HG03139 (cell line): ENCODE measurements around the gene APBB2.
"Not testable (repeated sequence)": the region's sequence is repeated elsewhere in the genome, so short reads cannot be mapped to it uniquely, and the experiment has no call there.

Source experiments
- ATAC-seq: cut with Tn5 transposase; IDR thresholded peaks from one replicate; pipeline ENCODE4 v1.9.1; 2021; ENCODE audit not compliant: unreplicated experiment

APBB2 gene

DNA sequence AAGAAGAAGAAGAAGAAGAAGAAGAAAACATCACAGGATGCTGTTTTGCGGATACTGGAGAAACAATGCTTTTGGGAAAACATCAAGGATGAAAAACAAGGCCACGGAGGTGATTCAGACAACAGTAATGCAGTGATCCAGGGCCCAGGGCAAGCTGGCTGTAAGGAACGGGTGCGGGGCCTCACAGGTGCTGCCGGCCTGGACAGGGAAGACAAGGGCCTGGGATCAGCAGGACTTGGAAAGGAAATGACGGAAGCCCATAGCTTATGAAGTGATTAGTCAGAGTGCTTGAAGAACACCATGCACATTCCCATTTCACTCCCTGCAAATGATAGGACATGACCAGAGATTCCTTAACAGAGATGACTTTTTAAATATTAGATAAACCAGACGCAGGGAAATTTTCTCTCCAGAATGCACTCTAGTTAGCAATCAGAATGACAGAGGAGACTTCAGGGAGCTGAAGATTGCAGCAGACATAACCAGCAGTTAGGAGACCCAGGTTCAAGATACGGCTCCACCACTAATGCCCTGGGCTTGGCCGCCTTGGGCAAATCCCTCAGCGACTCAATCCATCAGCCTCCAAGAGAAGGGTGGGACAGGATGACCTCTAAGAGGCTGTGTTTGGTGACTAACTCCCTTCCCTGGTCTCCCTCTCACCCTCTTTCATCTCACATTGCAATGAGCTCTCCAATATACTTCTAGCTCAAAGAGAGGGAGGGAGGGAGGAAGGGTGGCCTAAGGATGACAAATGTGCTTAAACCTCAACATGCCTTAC, 54.1 kb downstream of the APBB2 start:
- no peak for ATAC-seq

GRCh38 chr4:41158756-41159155, 55.6 kb downstream of the APBB2 start:
- no peak for ATAC-seq

GRCh38 chr4:41158274-41158673, 56.1 kb downstream of the APBB2 start:
- no peak for ATAC-seq

DNA sequence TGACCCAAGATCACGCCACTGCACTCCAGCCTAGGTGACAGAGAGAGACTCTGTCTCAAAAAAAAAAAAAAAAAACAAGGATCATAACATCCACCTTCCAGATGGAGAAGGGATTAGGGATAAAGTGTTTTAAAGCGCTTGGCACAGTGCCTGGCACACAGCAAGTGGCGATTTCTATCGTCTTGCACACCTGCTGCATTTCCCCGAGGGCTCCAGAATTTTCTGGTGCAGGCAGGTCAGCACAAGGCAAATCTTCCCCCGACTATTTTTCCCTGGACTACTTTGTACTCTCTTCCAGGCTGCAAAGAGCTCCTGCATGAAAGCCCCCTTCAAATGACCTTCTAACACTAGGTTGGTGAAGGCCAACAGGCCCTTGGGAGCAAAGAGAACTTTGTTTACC, 57.3 kb downstream of the APBB2 start:
- ATAC-seq: no peak

DNA sequence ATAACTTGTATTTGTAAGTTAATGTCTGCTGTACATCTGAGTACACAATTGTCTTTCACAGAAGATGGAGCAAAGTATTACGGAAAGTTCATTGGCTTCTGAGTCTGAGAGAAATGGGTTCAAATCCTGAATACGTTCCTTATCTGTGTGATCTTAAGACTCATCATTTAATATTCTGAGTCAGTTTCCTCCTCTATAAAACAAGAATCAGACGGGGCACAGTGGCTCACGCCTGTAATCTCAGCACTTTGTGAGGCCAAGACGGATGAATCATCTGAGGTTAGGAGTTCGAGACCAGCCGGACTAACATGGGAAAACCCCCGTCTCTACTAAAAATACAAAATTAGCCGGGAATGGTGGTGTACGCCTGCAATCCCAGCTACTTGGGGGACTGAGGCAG, 57.8 kb downstream of the APBB2 start:
- no peak for ATAC-seq

DNA sequence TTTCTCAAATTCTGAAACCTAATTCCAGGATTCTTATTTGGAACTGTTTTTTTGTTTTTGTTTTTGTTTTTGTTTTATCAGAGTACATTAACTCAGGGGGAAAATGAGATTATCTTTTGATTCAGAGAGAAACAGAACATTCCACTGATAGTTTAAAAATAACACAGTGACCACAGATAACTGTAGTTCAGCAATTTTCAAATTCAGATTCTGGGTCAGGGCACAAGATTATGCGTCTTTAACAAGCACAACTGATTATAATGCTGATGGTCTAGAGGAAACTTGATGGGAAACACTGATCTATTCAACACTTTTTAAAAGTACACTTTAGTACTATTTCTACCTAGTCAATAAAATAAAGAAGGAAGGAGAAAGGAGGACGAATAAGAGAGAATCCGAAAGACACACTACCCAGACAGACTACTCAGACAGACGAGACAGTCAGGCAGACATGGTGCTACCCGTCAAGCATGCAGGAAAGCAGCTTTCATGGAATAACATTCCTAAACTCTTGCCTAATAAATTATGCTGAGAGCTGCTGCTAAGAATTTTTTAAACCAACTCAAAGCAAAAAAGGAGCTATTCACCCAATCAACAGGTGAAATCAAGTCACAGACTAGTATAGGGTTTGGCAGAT, 59.0 kb downstream of the APBB2 start:
- ATAC-seq: no peak

DNA sequence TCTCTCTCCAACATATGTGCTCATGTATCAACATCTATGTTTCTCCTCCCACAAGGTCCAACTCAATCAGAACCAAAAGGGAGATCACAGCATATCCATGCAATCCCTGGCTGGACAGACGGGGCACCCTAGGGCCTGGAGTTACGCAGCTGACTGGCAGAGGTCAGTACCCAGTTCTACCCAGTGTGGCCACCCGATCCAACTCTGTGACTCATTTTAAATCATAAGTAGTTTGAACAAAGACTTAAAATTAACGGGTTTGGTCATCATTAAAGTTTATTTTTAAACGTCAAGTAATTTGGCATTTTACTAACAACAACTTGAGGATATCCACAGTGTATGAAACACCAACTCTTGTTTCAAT, 59.5 kb downstream of the APBB2 start:
- ATAC-seq: no peak

- ATAC-seq: no peak
These were observed 60.1 kb downstream of the APBB2 start for GRCh38 chr4:41154010-41154813.

GRCh38 chr4:41150401-41150800, 63.9 kb downstream of the APBB2 start:
- no peak for ATAC-seq

DNA sequence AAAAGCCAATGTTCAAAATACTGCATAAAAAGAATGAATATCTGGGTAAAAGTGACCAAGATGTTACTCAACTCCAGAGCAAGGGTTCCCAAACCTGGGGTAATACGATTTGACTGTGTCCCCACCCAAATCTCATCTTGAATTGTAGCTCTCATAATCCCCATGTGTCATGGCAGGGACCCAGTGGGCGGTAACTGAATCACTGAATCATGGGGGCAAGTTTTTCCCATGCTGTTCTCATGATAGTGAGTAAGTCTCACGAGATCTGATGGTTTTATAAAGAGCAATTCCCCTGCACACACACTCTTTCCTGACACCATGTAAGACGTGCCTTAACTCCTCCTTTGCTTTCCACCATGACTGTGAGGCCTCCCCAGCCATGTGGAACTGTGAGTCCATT, 64.8 kb downstream of the APBB2 start:
- ATAC-seq: not testable (repeated sequence)

- no peak for ATAC-seq
These were observed 65.4 kb downstream of the APBB2 start for GRCh38 chr4:41148931-41149330.

DNA sequence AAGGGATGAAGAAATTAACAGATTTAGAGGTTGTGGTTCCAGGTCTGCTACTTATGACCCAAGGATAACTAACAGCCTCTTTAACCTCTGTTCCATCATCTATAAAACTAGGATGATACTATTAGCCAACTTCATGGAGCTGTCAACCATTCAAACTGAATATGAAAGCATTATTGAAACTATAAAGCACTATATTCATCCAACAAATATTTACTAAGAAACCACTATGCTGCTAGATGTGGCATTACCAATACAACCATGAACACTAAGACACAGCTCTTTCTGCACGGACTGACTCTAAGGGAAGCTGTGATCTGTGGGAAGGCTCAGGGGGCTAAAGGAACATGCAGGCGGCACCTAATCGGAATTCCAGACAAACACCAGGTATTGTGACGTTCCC, 66.0 kb downstream of the APBB2 start:
- ATAC-seq: no peak

GRCh38 chr4:41147570-41147969, 66.8 kb downstream of the APBB2 start:
- ATAC-seq: not testable (repeated sequence)

DNA sequence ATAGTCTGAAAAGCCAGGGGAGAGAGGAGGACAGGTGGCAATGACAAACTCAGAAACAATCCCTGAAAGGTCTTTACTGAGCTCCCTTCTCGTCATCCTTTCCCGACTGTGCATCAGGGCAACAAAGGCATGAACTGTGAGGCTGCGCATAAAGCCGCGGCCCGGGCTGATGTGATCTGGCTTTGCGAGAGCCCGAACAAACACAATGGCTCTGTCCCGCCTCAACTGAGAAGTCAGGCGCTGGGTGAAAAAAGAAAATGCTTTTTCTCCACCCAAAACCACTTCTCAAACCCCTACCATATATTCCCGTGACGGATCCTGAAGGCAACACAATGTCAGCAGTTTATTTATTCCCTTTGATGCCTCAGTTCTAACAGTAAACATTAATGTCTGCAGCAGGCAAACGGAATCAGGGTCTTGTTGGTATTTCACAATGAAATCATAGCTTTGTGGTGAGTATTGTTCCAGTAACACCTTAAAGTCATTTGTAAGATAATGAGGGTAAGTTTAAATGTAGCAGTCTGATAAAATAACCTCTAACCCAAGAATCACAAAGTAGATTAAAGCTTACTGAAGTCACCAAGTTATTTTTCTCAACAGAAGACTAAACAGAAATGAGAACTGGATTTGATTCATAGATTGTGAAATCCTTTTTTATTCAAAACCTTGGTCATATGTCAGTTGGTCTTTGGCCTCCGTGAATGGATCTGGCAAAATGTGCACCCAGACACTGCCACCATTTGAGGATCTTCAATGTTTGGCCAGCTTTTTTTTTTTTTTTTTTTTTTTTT, 67.4 kb downstream of the APBB2 start:
- ATAC-seq: no peak

GRCh38 chr4:41146196-41146595, 68.1 kb downstream of the APBB2 start:
- ATAC-seq: no peak

GRCh38 chr4:41145571-41146078, 68.7 kb downstream of the APBB2 start:
- ATAC-seq: no peak

- no peak for ATAC-seq
These were observed 69.5 kb downstream of the APBB2 start for GRCh38 chr4:41144812-41145211.

- ATAC-seq: no peak
These were observed 70.3 kb downstream of the APBB2 start for GRCh38 chr4:41144040-41144379.

GRCh38 chr4:41143311-41144039, 70.9 kb downstream of the APBB2 start:
- no peak for ATAC-seq
